GM10248 (cell line): Measurements from ENCODE around the gene KCND3.

ENCODE experiments used
- CTCF ChIA-PET: fragments of 300-600 bp; sonication (Branson Sonifier 250); formaldehyde crosslinking; extraction: SDS; loops from one replicate; lab custom pipeline; 2021; ENCODE audit warnings: antibody characterized with exemption; lab: Yijun Ruan, JAX
- POLR2A ChIA-PET: fragments of 350-650 bp; sonication (Branson Sonifier 250); formaldehyde crosslinking; extraction: SDS; loops from one replicate; lab custom pipeline; 2020; ENCODE audit warnings: antibody characterized with exemption; lab: Yijun Ruan, JAX
- DNase-seq: peaks from one replicate; pipeline ENCODE4 v3.0.0; 2012; ENCODE audit errors: extremely low spot score
- TF ChIP-seq, protein P1 (sequence below): IDR thresholded peaks from 2 replicates; pipeline ENCODE4 v1.5.1; 2012; ENCODE audit warnings: mild to moderate bottlenecking, low read depth; ENCODE audit errors: extremely low read depth, missing control alignments, control extremely low read depth

The KCND3 gene

DNA sequence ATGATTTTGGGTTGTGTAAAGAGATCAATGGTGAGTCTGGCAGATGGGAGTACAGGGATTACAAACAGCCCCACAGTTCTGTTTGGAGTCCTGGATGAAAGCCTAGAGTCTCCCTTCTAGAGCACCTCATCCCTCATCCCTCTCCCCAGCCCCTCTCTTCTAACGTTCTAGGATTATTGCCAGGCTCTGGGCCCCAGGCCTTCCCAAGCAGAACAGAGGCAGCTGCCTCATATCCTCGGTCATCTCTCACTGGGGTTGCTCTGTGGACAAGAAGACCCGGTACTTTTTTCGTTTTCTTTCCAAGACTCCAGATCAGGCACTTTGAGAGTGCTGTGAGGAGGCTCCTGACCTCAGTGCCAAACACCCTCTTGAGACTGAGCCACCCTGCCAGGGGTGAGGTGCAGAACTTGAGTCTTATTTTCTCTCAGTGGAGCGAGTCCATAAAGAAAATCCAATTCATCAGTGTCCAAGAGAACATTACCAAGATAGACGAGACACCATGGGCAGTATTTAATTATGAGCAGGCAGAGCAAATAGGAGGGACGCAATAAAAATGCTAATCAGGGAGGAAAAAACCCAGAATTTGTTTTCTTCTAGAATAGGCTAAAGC, 17.1 kb upstream of the KCND3 start:
- no peak for DNase-seq
- POLR2A ChIA-PET = interaction anchor here (0.6 kb wide), 1 partner anchor 391 kb away, joined by 4 read pairs; no protein-coding TSS in a partner anchor
- CTCF ChIA-PET = interaction anchor here (1.4 to 2.3 kb wide), 2 partner anchors 15 to 22 kb away, joined by 3 to 5 read pairs; no protein-coding TSS in a partner anchor
- TF ChIP-seq, protein P1, sequence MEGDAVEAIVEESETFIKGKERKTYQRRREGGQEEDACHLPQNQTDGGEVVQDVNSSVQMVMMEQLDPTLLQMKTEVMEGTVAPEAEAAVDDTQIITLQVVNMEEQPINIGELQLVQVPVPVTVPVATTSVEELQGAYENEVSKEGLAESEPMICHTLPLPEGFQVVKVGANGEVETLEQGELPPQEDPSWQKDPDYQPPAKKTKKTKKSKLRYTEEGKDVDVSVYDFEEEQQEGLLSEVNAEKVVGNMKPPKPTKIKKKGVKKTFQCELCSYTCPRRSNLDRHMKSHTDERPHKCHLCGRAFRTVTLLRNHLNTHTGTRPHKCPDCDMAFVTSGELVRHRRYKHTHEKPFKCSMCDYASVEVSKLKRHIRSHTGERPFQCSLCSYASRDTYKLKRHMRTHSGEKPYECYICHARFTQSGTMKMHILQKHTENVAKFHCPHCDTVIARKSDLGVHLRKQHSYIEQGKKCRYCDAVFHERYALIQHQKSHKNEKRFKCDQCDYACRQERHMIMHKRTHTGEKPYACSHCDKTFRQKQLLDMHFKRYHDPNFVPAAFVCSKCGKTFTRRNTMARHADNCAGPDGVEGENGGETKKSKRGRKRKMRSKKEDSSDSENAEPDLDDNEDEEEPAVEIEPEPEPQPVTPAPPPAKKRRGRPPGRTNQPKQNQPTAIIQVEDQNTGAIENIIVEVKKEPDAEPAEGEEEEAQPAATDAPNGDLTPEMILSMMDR = no peak

DNA sequence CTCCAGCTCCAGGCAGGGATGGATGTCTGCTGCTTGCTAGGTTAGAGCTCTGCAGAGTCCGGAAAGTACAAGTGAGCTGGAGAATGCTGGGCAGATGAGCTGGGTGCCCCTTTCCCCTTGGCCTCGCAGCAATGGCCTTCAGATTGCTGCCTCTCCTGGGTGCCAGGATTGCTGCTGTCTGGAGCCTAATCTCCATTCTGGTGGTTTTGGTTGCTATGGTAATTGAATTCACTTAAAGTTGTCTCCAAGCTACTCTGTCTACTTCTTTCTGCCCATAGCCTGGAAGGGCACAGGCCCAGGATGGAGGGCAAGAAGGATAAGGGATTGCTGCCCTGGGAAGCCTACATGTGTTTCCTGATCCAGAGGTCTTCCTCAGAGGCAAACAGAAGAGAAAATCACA, 14.6 kb upstream of the KCND3 start:
- TF ChIP-seq, protein P1 = no peak
- no peak for DNase-seq
- ChIA-PET POLR2A (no interaction called here), CTCF (interaction anchor here (1.4 kb wide), 1 partner anchor 10 kb away, joined by 6 read pairs; no protein-coding TSS in a partner anchor)

DNA sequence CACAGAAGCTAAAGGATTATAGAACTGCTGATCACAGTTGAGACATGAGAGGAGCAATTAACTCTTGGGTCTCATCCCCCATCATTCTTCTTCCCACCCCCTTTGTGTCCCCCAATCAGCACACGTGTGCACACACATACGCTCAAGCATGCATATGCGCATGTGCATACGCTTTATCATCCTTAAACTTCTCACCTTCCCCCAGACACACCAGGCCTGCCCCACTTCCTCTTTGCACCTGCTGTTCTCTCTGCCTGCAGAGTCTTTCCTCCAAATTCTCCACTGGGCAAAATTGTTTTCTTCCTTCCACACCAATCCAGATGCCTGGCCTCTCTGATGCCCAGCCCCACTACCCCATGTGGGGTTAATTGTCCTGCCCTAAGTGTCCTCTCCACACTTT, 13.0 kb upstream of the KCND3 start:
- TF ChIP-seq, protein P1 = no peak
- CTCF ChIA-PET = no interaction called here
- POLR2A ChIA-PET = no interaction called here
- DNase-seq = no peak

DNA sequence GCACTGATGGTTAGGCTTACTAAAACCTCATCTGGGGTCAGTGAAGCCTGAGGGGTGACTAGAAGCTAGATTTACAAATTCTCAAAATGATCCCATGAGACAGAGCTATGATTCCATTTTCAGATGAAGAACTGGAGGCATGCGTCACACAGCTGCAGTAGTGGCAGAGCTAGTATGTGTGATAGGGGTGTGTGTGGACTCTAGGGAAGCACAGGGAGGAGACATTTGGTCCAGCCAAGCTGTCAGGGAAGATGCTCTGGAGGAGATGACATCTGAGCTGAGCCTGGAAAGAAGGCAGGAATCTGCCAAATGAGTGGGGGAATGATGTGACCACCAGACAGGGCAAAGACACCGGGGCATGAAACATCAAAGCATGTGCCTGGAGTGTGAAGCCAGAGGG, 12.0 kb upstream of the KCND3 start:
- POLR2A ChIA-PET = no interaction called here
- CTCF ChIA-PET = interaction anchor here (0.9 to 1.6 kb wide), 2 partner anchors 8 to 13 kb away, joined by 3 read pairs; no protein-coding TSS in a partner anchor
- DNase-seq = no peak
- TF ChIP-seq, protein P1 = no peak

DNA sequence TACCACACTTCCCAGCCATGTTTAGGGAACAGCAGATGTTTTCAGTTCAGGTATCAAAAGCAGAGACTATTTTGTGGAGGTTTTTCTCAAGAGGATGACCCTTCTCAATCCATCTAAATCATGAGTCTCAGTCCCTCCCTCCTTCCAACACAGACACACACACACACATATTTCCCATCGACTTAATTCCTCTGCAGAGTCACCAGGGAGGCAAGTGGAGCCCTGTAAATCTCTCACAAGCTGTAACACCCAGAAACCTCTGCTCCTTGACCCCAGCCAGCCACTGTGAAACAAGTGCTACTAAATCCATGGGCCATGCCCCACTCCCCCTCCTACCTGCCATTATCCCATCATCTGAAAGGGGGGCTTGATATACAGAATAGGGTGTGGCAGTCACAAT, 10.6 kb upstream of the KCND3 start:
- no peak for DNase-seq
- CTCF ChIA-PET = interaction anchor here (1.6 kb wide), 2 partner anchors 9 to 30 kb away, joined by 3 read pairs; no protein-coding TSS in a partner anchor
- TF ChIP-seq, protein P1 = no peak
- POLR2A ChIA-PET = no interaction called here

DNA sequence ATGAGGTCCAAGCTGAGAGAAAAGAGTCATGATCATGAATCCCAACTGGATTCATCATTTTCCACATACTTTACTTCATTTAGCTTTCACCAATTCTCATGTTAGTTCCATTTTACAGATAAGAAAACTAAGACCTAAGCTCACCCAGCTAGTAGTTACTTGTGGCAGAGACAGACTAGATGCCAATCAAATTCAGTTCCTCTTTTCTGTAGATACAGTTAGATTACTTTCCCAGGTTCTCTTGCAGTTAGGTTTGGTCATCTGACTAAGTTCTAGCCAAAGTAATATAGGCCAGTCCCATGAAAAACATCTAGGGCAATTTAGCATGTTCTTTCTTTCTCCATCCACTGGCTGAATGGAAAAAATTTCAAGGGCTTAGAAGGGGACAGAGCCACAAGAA, 8.9 kb upstream of the KCND3 start:
- DNase-seq = no peak
- TF ChIP-seq, protein P1 = no peak
- CTCF ChIA-PET = interaction anchor here (1.1 to 1.2 kb wide), 2 partner anchors 10 to 20 kb away, joined by 3 read pairs; no protein-coding TSS in a partner anchor
- POLR2A ChIA-PET = no interaction called here
